Hair follicle dermal papilla cell (primary cell): ENCODE measurements around the gene TYK2. TPM values are rescaled to one million over a fixed set of nuclear protein-coding genes. Genes with fewer than 3 reads are reported as not detected.

Experiments
- small RNA-seq: library from RNA; depleted of rRNA; stranded (forward); fragments of <200 nt; gene quantifications from one replicate; pipeline ENCODE3, GENCODE V24; 2012
- total RNA-seq: library from RNA; depleted of rRNA; stranded (reverse); fragments of >200 nt; gene quantifications from 2 replicates; pipeline ENCODE4 v1.2.3, GENCODE V29; 2012

The TYK2 gene
- 50.0 and 77.2 TPM in 2 replicates for total RNA-seq

GRCh38 chr19:10380313-10381102, at the start of gene TYK2:
Gene TYK2, minus strand, starts transcription at chr19:10380572. Its CDS starts 2,166 bp downstream, at chr19:10378406.

GRCh38 chr19:10420444-10421239, 40.3 kb upstream of the TYK2 start, which contains the start of gene PDE4A:
Gene PDE4A, plus strand, starts transcription at chr19:10420538. Its CDS starts 227 bp downstream, at chr19:10420765.

GRCh38 chr19:10403137-10404021, 23.0 kb upstream of the TYK2 start, which contains the start of gene CDC37:
Gene CDC37, minus strand, starts transcription at chr19:10403542. Its CDS starts 63 bp downstream, at chr19:10403479.

GRCh38 chr19:10339380-10339960, 40.9 kb downstream of the TYK2 start, which contains the start of gene ICAM3:
Gene ICAM3, minus strand, starts transcription at chr19:10339624. Its CDS starts 10 bp downstream, at chr19:10339614.

GRCh38 chr19:10332965-10333757, 47.2 kb downstream of the TYK2 start, which contains the start of gene RAVER1:
Gene RAVER1, minus strand, starts transcription at chr19:10333529. Its CDS starts 22 bp downstream, at chr19:10333507.

GRCh38 chr19:10315335-10316214, 64.8 kb downstream of the TYK2 start, which contains the start of gene FDX2:
Gene FDX2, minus strand, starts transcription at chr19:10316015. Its CDS starts 19 bp downstream, at chr19:10315996.

GRCh38 chr19:10309423-10309822, 70.9 kb downstream of the TYK2 start, which contains the start of gene ZGLP1:
Gene ZGLP1, minus strand, starts transcription at chr19:10309815.

Small RNA genes lying within 50 kb of the gene (small RNA-seq; reads per million reads assigned to genes)
- gene AC011511.1 = not detected
- gene AC011511.4 = not detected

Other genes starting within 250 kb of the TYK2 start
- 28.9 and 36.7 TPM in 2 replicates for gene DNMT1, start 185.6 kb downstream of the TYK2 start, total RNA-seq
- 32.9 and 33.5 TPM in 2 replicates for gene S1PR2, start 149.2 kb downstream of the TYK2 start, total RNA-seq
- gene MRPL4, start 128.4 kb downstream of the TYK2 start, total RNA-seq = 45.6 and 59.9 TPM in 2 replicates
- 9.2 and 25.2 TPM in 2 replicates for gene ICAM1, start 109.5 kb downstream of the TYK2 start, total RNA-seq
- gene ICAM4, start 93.6 kb downstream of the TYK2 start, total RNA-seq = 0.24 and 0.32 TPM in 2 replicates
- gene ICAM5, start 90.6 kb downstream of the TYK2 start, total RNA-seq = 1.5 TPM in 1 of 2 replicates, not detected in the other
- 0.81 and 1.8 TPM in 2 replicates for gene ZGLP1, start 70.8 kb downstream of the TYK2 start, total RNA-seq
- 14.1 and 16.0 TPM in 2 replicates for gene FDX2, start 64.6 kb downstream of the TYK2 start, total RNA-seq
- gene RAVER1, start 47.0 kb downstream of the TYK2 start, total RNA-seq = 12.0 and 14.6 TPM in 2 replicates
- gene ICAM3, start 40.9 kb downstream of the TYK2 start, total RNA-seq = 1.3 and 2.6 TPM in 2 replicates
- gene CDC37, start 23.0 kb upstream of the TYK2 start, total RNA-seq = 114 and 132 TPM in 2 replicates
- gene PDE4A, start 40.0 kb upstream of the TYK2 start, total RNA-seq = 7.4 and 8.6 TPM in 2 replicates
- gene KEAP1, start 122.8 kb upstream of the TYK2 start, total RNA-seq = 68.0 and 79.0 TPM in 2 replicates
- not detected in 2 replicates for gene S1PR5, start 136.9 kb upstream of the TYK2 start, total RNA-seq
- 12.6 and 13.3 TPM in 2 replicates for gene ATG4D, start 163.3 kb upstream of the TYK2 start, total RNA-seq
- 5.8 and 7.9 TPM in 2 replicates for gene KRI1, start 185.4 kb upstream of the TYK2 start, total RNA-seq
- gene CDKN2D, start 188.4 kb upstream of the TYK2 start, total RNA-seq = 3.4 and 5.1 TPM in 2 replicates
- not detected in 2 replicates for gene AP1M2, start 206.7 kb upstream of the TYK2 start, total RNA-seq
- gene SLC44A2, start 245.0 kb upstream of the TYK2 start, total RNA-seq = 43.8 and 46.9 TPM in 2 replicates